Left ventricle myocardium inferior (tissue), 1 donor: ENCODE results near the gene SETBP1. TPM values are rescaled to one million over a fixed set of nuclear protein-coding genes. Genes with fewer than 3 reads are reported as not detected.

Experiments used
- DNase-seq: peaks from one replicate; pipeline ENCODE4 v3.0.0-alpha.2; 2020
- H3K27ac ChIP-seq: fragments of 200-600 bp; replicated peaks from 2 replicates; pipeline ENCODE4 v1.8.0; 2021
- H3K27me3 ChIP-seq: fragments of 200-600 bp; 2 replicates; pipeline ENCODE4 v1.8.0; 2021; ENCODE audit warnings: low read depth
- H3K36me3 ChIP-seq: fragments of 200-600 bp; 2 replicates; pipeline ENCODE4 v1.8.0; 2021
- H3K4me1 ChIP-seq: fragments of 200-600 bp; 2 replicates; pipeline ENCODE4 v1.8.0; 2021
- H3K4me3 ChIP-seq: fragments of 200-600 bp; 2 replicates; pipeline ENCODE4 v1.8.0; 2021; ENCODE audit warnings: mild to moderate bottlenecking, moderate library complexity
- H3K9me3 ChIP-seq: fragments of 200-600 bp; replicated peaks from 2 replicates; pipeline ENCODE4 v1.8.0; 2021
- CTCF ChIP-seq: fragments of 200-600 bp; IDR thresholded peaks from 2 replicates; pipeline ENCODE4 v1.8.0; 2021; ENCODE audit warnings: antibody characterized with exemption, mild to moderate bottlenecking, borderline replicate concordance
- intact Hi-C: fragments of 100-400 bp; cut with micrococcal nuclease; formaldehyde crosslinking; loops from one replicate; pipeline ENCODE4 v1.11.0; 2022
- total RNA-seq: library from RNA; stranded (reverse); fragmentation: NEBNext Ultra II Directional; extraction: Animal tissue kit (Norgen Biotek cat#: 25700); gene quantifications from one replicate; pipeline ENCODE4 v1.2.1, GENCODE V29; 2021
- donor health status: DM: no; HTN: yes; CAD: no; lungs with severe emphysema.

The SETBP1 gene
- total RNA-seq, 1 donor from 2014 or later = 10.3 TPM

- H3K27me3 ChIP-seq = peaks cover 53% of the 10 kb centered on the region
- H3K4me1 ChIP-seq = peaks cover 35% of the 10 kb centered on the region
- no peak overlapping the region for H3K4me3 ChIP-seq
- H3K27ac ChIP-seq = no peak overlapping the region
- no peaks in the 10 kb centered on the region for H3K9me3 ChIP-seq
- DNase-seq = peak; percentile 32
- H3K36me3 ChIP-seq = no peaks in the 10 kb centered on the region
- TF ChIP-seq CTCF = no peak
- intact Hi-C loops = no loop called here
Observed at GRCh38 chr18:44882163-44882868, 201.6 kb downstream of the SETBP1 start.

GRCh38 chr18:44883671-44884070 lies 203.0 kb downstream of the SETBP1 start:
- Histone ChIP-seq H3K9me3 (no peaks in the 10 kb centered on the region), H3K27ac (no peak overlapping the region), H3K4me3 (no peak overlapping the region), H3K36me3 (no peaks in the 10 kb centered on the region), H3K4me1 (peaks cover 41% of the 10 kb centered on the region), H3K27me3 (peaks cover 48% of the 10 kb centered on the region)
- TF ChIP-seq CTCF = no peak
- intact Hi-C loops = no loop called here
- DNase-seq = no peak

GRCh38 chr18:44884431-44884830 lies 203.7 kb downstream of the SETBP1 start:
- DNase-seq = no peak
- Histone ChIP-seq H3K27ac (no peak overlapping the region), H3K4me1 (peaks cover 41% of the 10 kb centered on the region), H3K36me3 (no peaks in the 10 kb centered on the region), H3K4me3 (no peak overlapping the region), H3K9me3 (no peaks in the 10 kb centered on the region), H3K27me3 (peaks cover 40% of the 10 kb centered on the region)
- intact Hi-C loops = no loop called here
- TF ChIP-seq CTCF = no peak

GRCh38 chr18:44885507-44885906 lies 204.8 kb downstream of the SETBP1 start:
- peaks cover under 1% of the 10 kb centered on the region for H3K9me3 ChIP-seq
- H3K4me3 ChIP-seq = no peak overlapping the region
- H3K27me3 ChIP-seq = peaks cover 35% of the 10 kb centered on the region
- intact Hi-C loops = no loop called here
- no peak overlapping the region for H3K27ac ChIP-seq
- no peaks in the 10 kb centered on the region for H3K36me3 ChIP-seq
- H3K4me1 ChIP-seq = peaks cover 41% of the 10 kb centered on the region
- DNase-seq = no peak
- no peak for TF ChIP-seq CTCF

GRCh38 chr18:44887227-44887631 lies 206.5 kb downstream of the SETBP1 start:
- no peak overlapping the region for H3K27ac ChIP-seq
- no peak for TF ChIP-seq CTCF
- intact Hi-C loops = no loop called here

More at GRCh38 chr18:44887227-44887631, 206.5 kb downstream of the SETBP1 start:
- no peak overlapping the region for H3K4me3 ChIP-seq
- peaks cover 38% of the 10 kb centered on the region for H3K27me3 ChIP-seq
- H3K4me1 ChIP-seq = peaks cover 29% of the 10 kb centered on the region
- H3K9me3 ChIP-seq = peaks cover 14% of the 10 kb centered on the region
- peaks cover 5% of the 10 kb centered on the region for H3K36me3 ChIP-seq
- no peak for DNase-seq
